ENCODE data around the gene POP7.

GRCh38 chr7:100688326-100688860 is 17.5 kb upstream of the POP7 start:
- TF ChIP-seq CTCF (IDR thresholded peaks at IDR 0.05) (no peak), POLR2AphosphoS5 (IDR thresholded peaks at IDR 0.05) (no peak), EP300 (IDR thresholded peaks at IDR 0.05; ENCODE audit: low read depth) (no peak)
